ENCODE data around the gene MDGA2.

DNA sequence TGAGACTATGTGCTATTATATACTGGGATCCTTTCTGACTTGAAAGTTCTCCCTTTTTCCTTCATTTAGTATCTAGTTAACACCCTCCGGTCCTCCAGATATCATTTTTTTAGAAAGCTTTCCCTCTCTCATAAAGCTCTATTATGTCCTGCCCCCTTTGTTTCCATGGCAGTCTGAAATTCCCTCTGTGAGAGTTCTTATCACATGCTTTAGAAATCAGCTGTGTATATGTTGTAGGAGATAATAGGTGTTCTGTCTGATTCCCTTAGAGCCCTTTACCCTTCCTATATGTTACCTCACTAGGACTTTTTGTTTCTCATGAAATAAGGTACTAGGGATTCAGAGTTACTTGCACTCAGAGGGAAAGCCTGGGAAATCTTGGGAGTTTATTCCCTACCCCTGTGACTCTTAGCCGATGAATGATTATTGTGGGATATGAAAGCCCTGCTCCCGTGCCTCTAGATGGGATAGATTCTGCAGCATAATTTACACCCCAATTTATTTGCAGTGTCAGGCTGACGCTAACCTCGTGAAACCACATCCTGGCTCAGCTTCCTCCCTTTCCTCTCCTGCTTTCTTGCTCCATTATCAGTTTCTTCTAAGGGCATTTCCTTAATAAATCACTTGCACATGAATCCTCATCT lies 448.4 kb downstream of the MDGA2 start:
- TF ChIP-seq CREB1 (IDR thresholded peaks at IDR 0.05) (no peak), CREB1 (CRISPR knock-in tag; IDR thresholded peaks at IDR 0.05) (no peak), ZNF354B (CRISPR knock-in tag; IDR thresholded peaks at IDR 0.05) (no peak), ZNF335 (CRISPR knock-in tag; IDR thresholded peaks at IDR 0.05) (no peak), NCOA5 (CRISPR knock-in tag; IDR thresholded peaks at IDR 0.05) (no peak), ZNF773 (CRISPR knock-in tag; IDR thresholded peaks at IDR 0.05; ENCODE audit: borderline replicate concordance) (no peak), JDP2 (CRISPR knock-in tag; IDR thresholded peaks at IDR 0.05; ENCODE audit: borderline replicate concordance) (no peak), ZNF331 (CRISPR knock-in tag; IDR thresholded peaks at IDR 0.05) (no peak), TAF1 (CRISPR knock-in tag; IDR thresholded peaks at IDR 0.05) (no peak), JUND (CRISPR knock-in tag; IDR thresholded peaks at IDR 0.05) (no peak), EP300 (IDR thresholded peaks at IDR 0.05; ENCODE audit: low read depth in 2 of 2, low read length in 2 of 2) (no peak), EP300 (CRISPR knock-in tag; IDR thresholded peaks at IDR 0.05; ENCODE audit: borderline replicate concordance) (no peak), SNRNP70 (IDR thresholded peaks at IDR 0.05; ENCODE audit: low read depth, low read length) (no peak), HDAC2 (CRISPR knock-in tag; IDR thresholded peaks at IDR 0.05) (no peak)
- TF ChIP-seq, protein P1, sequence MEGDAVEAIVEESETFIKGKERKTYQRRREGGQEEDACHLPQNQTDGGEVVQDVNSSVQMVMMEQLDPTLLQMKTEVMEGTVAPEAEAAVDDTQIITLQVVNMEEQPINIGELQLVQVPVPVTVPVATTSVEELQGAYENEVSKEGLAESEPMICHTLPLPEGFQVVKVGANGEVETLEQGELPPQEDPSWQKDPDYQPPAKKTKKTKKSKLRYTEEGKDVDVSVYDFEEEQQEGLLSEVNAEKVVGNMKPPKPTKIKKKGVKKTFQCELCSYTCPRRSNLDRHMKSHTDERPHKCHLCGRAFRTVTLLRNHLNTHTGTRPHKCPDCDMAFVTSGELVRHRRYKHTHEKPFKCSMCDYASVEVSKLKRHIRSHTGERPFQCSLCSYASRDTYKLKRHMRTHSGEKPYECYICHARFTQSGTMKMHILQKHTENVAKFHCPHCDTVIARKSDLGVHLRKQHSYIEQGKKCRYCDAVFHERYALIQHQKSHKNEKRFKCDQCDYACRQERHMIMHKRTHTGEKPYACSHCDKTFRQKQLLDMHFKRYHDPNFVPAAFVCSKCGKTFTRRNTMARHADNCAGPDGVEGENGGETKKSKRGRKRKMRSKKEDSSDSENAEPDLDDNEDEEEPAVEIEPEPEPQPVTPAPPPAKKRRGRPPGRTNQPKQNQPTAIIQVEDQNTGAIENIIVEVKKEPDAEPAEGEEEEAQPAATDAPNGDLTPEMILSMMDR (CRISPR knock-in tag; IDR thresholded peaks at IDR 0.05), result no peak
- TF ChIP-seq, protein P2, sequence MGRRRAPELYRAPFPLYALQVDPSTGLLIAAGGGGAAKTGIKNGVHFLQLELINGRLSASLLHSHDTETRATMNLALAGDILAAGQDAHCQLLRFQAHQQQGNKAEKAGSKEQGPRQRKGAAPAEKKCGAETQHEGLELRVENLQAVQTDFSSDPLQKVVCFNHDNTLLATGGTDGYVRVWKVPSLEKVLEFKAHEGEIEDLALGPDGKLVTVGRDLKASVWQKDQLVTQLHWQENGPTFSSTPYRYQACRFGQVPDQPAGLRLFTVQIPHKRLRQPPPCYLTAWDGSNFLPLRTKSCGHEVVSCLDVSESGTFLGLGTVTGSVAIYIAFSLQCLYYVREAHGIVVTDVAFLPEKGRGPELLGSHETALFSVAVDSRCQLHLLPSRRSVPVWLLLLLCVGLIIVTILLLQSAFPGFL (CRISPR knock-in tag; IDR thresholded peaks at IDR 0.05), result no peak

All from HepG2 (cell line).